ENCODE data around the gene COL5A2.
A peak's percentile ranks its signal among the peaks of the same experiment; 100 is the strongest.

Gene COL5A2

DNA sequence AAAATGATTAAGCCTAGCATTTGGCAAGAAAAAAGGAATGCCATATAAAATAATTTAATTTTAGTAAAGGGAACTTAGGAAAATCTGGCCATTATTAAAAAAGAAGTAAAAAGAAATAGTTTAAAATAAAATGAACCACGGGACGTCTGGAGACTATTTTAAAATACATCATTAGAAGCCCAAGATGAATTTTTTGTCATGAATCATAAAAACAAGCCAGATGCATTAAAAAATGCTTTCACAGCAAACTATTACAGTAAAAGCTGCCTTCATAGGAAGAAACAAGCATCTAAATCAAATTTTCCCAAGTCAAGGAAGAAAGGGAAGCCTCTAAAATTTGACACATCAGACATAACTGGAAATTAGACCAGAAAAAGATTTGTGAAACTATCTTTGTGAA, 33.0 kb downstream of the COL5A2 start:
- TF ChIP-seq CTCF (IDR thresholded peaks at IDR 0.05; ENCODE audit: low read depth, low read length, missing control alignments), result no peak
- in situ Hi-C loops (cut with HindIII; ENCODE audit: low sequenced_read_pairs), result no loop called here
- DNase-seq (ENCODE audit: low read depth), result no peak
- H3K4me3 ChIP-seq (ENCODE audit: low read depth, low read length), result no peak overlapping the region

DNA sequence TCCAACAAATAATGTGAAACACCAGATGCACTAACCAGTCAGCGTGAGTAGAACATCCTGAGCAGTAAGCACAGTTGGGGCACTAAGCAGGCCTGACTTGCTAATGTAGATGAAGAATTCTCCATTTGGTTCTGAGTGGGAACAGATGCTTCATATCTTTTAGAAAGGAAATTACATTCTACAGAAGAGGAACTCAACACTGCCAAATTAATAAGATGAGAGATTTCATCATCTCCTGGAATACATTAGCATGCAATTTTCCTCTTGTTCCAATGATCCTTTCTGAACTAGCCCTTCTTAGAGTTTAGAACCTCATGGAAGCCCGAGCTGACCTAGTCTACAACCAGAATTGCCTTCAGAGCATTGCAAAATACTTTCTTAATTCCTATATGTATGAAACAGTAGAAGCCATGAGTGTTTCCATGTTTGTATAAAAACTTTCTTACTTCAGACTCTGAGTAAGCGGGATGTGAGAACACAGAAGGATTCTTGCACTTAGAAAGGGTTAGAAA, 34.8 kb downstream of the COL5A2 start:
- no peak for TF ChIP-seq CTCF (IDR thresholded peaks at IDR 0.05; ENCODE audit: low read depth, low read length, missing control alignments)
- DNase-seq (ENCODE audit: low read depth), result no peak
- H3K4me3 ChIP-seq (ENCODE audit: low read depth, low read length), result no peak overlapping the region
- in situ Hi-C loops (cut with HindIII; ENCODE audit: low sequenced_read_pairs), result no loop called here

- no peak for TF ChIP-seq CTCF (IDR thresholded peaks at IDR 0.05; ENCODE audit: low read depth, low read length, missing control alignments)
- no peak overlapping the region for H3K4me3 ChIP-seq (ENCODE audit: low read depth, low read length)
- in situ Hi-C loops (cut with HindIII; ENCODE audit: low sequenced_read_pairs), result no loop called here
- DNase-seq (ENCODE audit: low read depth), result no peak
These were observed 35.6 kb downstream of the COL5A2 start for GRCh38 chr2:189143925-189144324.

GRCh38 chr2:189142893-189143759, 36.4 kb downstream of the COL5A2 start:
- DNase-seq (ENCODE audit: low read depth), result no peak
- TF ChIP-seq CTCF (IDR thresholded peaks at IDR 0.05; ENCODE audit: low read depth, low read length, missing control alignments), result peak; percentile 48
- H3K4me3 ChIP-seq (ENCODE audit: low read depth, low read length), result no peak overlapping the region
- in situ Hi-C loops (cut with HindIII; ENCODE audit: low sequenced_read_pairs), result no loop called here

GRCh38 chr2:189138800-189139199, 40.8 kb downstream of the COL5A2 start:
- in situ Hi-C loops (cut with HindIII; ENCODE audit: low sequenced_read_pairs), result no loop called here
- TF ChIP-seq CTCF (IDR thresholded peaks at IDR 0.05; ENCODE audit: low read depth, low read length, missing control alignments), result no peak
- H3K4me3 ChIP-seq (ENCODE audit: low read depth, low read length), result no peak overlapping the region
- no peak for DNase-seq (ENCODE audit: low read depth)

- no peak overlapping the region for H3K4me3 ChIP-seq (ENCODE audit: low read depth, low read length)
- in situ Hi-C loops (cut with HindIII; ENCODE audit: low sequenced_read_pairs), result no loop called here
- TF ChIP-seq CTCF (IDR thresholded peaks at IDR 0.05; ENCODE audit: low read depth, low read length, missing control alignments), result no peak
- DNase-seq (ENCODE audit: low read depth), result no peak
These were observed 42.0 kb downstream of the COL5A2 start for GRCh38 chr2:189137519-189137918.
